SK-N-SH (cell line): Measurements from ENCODE around the gene PRR12. TPM values are rescaled to one million over a fixed set of nuclear protein-coding genes. Genes with fewer than 3 reads are reported as not detected.

Experiments used
- CTCF ChIA-PET: fragments of 300-600, 350-600 bp; formaldehyde crosslinking; extraction: SDS; loops from one replicate; lab custom pipeline; 2021; lab: Yijun Ruan, JAX
- POLR2A ChIA-PET: fragments of 350-600 bp; sonication (Branson Sonifier 250); formaldehyde crosslinking; extraction: SDS; loops from one replicate; lab custom pipeline; 2020; ENCODE audit warnings: antibody characterized with exemption, inconsistent platforms; lab: Yijun Ruan, JAX
- DNase-seq: peaks from one replicate; pipeline ENCODE4 v3.0.0; 2012
- H2AFZ ChIP-seq: fragments of 200-600 bp; sonication (generic); 2 replicates; pipeline ENCODE4 v1.8.1; 2016; ENCODE audit warnings: antibody characterized with exemption, mild to moderate bottlenecking, low read depth
- H3F3A ChIP-seq: fragments of 200-600 bp; sonication (generic); replicated peaks from 2 replicates; pipeline ENCODE3; 2016; ENCODE audit warnings: antibody characterized with exemption, mild to moderate bottlenecking; ENCODE audit not compliant: insufficient read depth
- H3K27ac ChIP-seq, 2 experiments: fragments of 200-500 bp in 1 of 2; fragments of 200-600 bp in 1 of 2; sonication (Bioruptor generic) in 1 of 2; sonication (generic), shearing (Covaris generic) in 1 of 2; 2 replicates each; pipeline versions ENCODE4 v1.5.1 to v1.6.1; 2014 to 2016; ENCODE audit warnings: low read depth in 2 of 2, inconsistent platforms in 1 of 2, low read length in 1 of 2, mild to moderate bottlenecking in 1 of 2, mixed read lengths in 1 of 2
- H3K27me3 ChIP-seq: fragments of 200-600 bp; sonication (generic), shearing (Covaris generic); 2 replicates; pipeline ENCODE4 v1.6.1; 2016; ENCODE audit warnings: mixed run types; ENCODE audit not compliant: insufficient read depth
- H3K36me3 ChIP-seq, 2 experiments: fragments of 200-500 bp in 1 of 2; fragments of 200-600 bp in 1 of 2; sonication (Bioruptor generic) in 1 of 2; sonication (generic) in 1 of 2; replicated peaks in 1 of 2; 2 replicates each; pipeline versions ENCODE3 to v1.5.1; 2014 to 2016; ENCODE audit warnings: low read length in 1 of 2, mild to moderate bottlenecking in 1 of 2; ENCODE audit not compliant: insufficient read depth in 2 of 2, control insufficient read depth in 1 of 2
- H3K4me1 ChIP-seq, 2 experiments: fragments of 200-500 bp in 1 of 2; fragments of 200-600 bp in 1 of 2; sonication (Bioruptor generic) in 1 of 2; sonication (generic), shearing (Covaris generic) in 1 of 2; 2 replicates each; pipeline versions ENCODE4 v1.5.1 to v1.6.1; 2014 to 2016; ENCODE audit warnings: low read depth in 1 of 2, low read length in 1 of 2, mixed run types in 1 of 2; ENCODE audit not compliant: insufficient read depth in 2 of 2, control insufficient read depth in 1 of 2
- H3K4me2 ChIP-seq: fragments of 200-600 bp; sonication (generic), shearing (Covaris generic); 2 replicates; pipeline ENCODE4 v1.6.1; 2017; ENCODE audit warnings: mixed run types
- H3K4me3 ChIP-seq, 2 experiments: fragments of 200-500 bp in 1 of 2; fragments of 200-600 bp in 1 of 2; sonication (Bioruptor generic) in 1 of 2; sonication (generic), shearing (Covaris generic) in 1 of 2; 2 replicates each; pipeline versions ENCODE4 v1.5.1 to v1.8.1; 2014 to 2016; ENCODE audit warnings: low read depth in 2 of 2, inconsistent platforms in 1 of 2, low read length in 1 of 2, mild to moderate bottlenecking in 1 of 2, mixed read lengths in 1 of 2, moderate library complexity in 1 of 2
- H3K79me2 ChIP-seq: fragments of 200-600 bp; sonication (generic); 2 replicates; pipeline ENCODE4 v1.8.1; 2017; ENCODE audit warnings: mild to moderate bottlenecking; ENCODE audit not compliant: insufficient read depth
- H3K9ac ChIP-seq: fragments of 200-600 bp; sonication (generic); 2 replicates; pipeline ENCODE4 v1.6.1; 2017; ENCODE audit warnings: mixed run types
- H3K9me2 ChIP-seq: fragments of 200-600 bp; sonication (generic); 2 replicates; pipeline ENCODE4 v1.6.1; 2017; ENCODE audit warnings: mixed run types
- H3K9me3 ChIP-seq: fragments of 200-600 bp; sonication (generic); 2 replicates; pipeline ENCODE4 v1.6.1; 2017; ENCODE audit warnings: mixed run types, mild to moderate bottlenecking, moderate library complexity
- H4K20me1 ChIP-seq: fragments of 200-600 bp; sonication (generic); 2 replicates; pipeline ENCODE4 v1.6.1; 2017; ENCODE audit warnings: mild to moderate bottlenecking, mixed run types; ENCODE audit not compliant: insufficient read depth
- CHD2 ChIP-seq: fragments of 150-350 bp; IDR thresholded peaks from 2 replicates; pipeline ENCODE4 v1.6.1; 2018; ENCODE audit warnings: low read length; ENCODE audit not compliant: partially characterized antibody
- ELF1 ChIP-seq: IDR thresholded peaks from 2 replicates; pipeline ENCODE4 v1.4.0; 2012
- EP300 ChIP-seq, 2 experiments: IDR thresholded peaks; 2 replicates each; pipeline versions ENCODE4 v1.4.0 to v1.6.1; 2012; ENCODE audit warnings: borderline replicate concordance in 1 of 2, low read depth in 1 of 2, low read length in 1 of 2
- EZH2phosphoT487 ChIP-seq: fragments of 200-600 bp; sonication (generic); IDR thresholded peaks from 2 replicates; pipeline ENCODE4 v1.6.1; 2017; ENCODE audit warnings: low read depth, mixed run types, mild to moderate bottlenecking, antibody characterized with exemption, moderate library complexity, borderline replicate concordance
- GATA2 ChIP-seq: sonication (generic); formaldehyde crosslinking; IDR thresholded peaks from 2 replicates; pipeline ENCODE4 v1.5.0; 2020; ENCODE audit warnings: mild to moderate bottlenecking, missing genetic modification reagents
- MAX ChIP-seq: IDR thresholded peaks from 2 replicates; pipeline ENCODE4 v1.4.0; 2012; ENCODE audit warnings: low read depth
- NFIC ChIP-seq: IDR thresholded peaks from 2 replicates; pipeline ENCODE4 v1.4.0; 2012; ENCODE audit warnings: borderline replicate concordance
- PBX3 ChIP-seq: IDR thresholded peaks from 2 replicates; pipeline ENCODE4; 2012
- POLR2AphosphoS5 ChIP-seq: IDR thresholded peaks from 2 replicates; pipeline ENCODE4 v1.6.1; 2012; ENCODE audit warnings: low read depth, low read length
- RAD21 ChIP-seq: IDR thresholded peaks from 2 replicates; pipeline ENCODE4 v1.6.1; 2012; ENCODE audit warnings: mild to moderate bottlenecking, low read length
- RCOR1 ChIP-seq: fragments of 150-350 bp; IDR thresholded peaks from 2 replicates; pipeline ENCODE4 v1.6.1; 2017; ENCODE audit warnings: antibody characterized with exemption, low read length
- REST ChIP-seq: IDR thresholded peaks from 2 replicates; pipeline ENCODE4 v1.6.1; 2012; ENCODE audit warnings: mild to moderate bottlenecking, low read depth, low read length, moderate library complexity
- RFX5 ChIP-seq: IDR thresholded peaks from 2 replicates; pipeline ENCODE4 v1.6.1; 2012; ENCODE audit warnings: mild to moderate bottlenecking, improper control_type of control experiment, low read length
- RXRA ChIP-seq: IDR thresholded peaks from 2 replicates; pipeline ENCODE4 v1.4.0; 2012; ENCODE audit warnings: low read depth, mild to moderate bottlenecking, borderline replicate concordance
- SMC3 ChIP-seq: IDR thresholded peaks from 2 replicates; pipeline ENCODE4 v1.6.1; 2012; ENCODE audit warnings: low read depth, low read length, improper control_type of control experiment
- TAF1 ChIP-seq: IDR thresholded peaks from 2 replicates; pipeline ENCODE4 v1.6.1; 2012; ENCODE audit warnings: low read depth, mild to moderate bottlenecking, low read length, moderate library complexity, borderline replicate concordance
- TCF12 ChIP-seq: IDR thresholded peaks from 2 replicates; pipeline ENCODE4 v1.4.0; 2012
- USF1 ChIP-seq: IDR thresholded peaks from 2 replicates; pipeline ENCODE4 v1.4.0; 2012; ENCODE audit warnings: low read depth, borderline replicate concordance
- USF2 ChIP-seq: fragments of 150-350 bp; IDR thresholded peaks from 2 replicates; pipeline ENCODE4 v1.6.1; 2017; ENCODE audit warnings: antibody characterized with exemption, low read length, low read depth, borderline replicate concordance
- ZBTB33 ChIP-seq: IDR thresholded peaks from 2 replicates; pipeline ENCODE4 v1.4.0; 2012; ENCODE audit warnings: low read depth, borderline replicate concordance
- WGBS: methylation state at CpG from one replicate; pipeline ENCODE4 v1.1.6; 2017; ENCODE audit warnings: low lambda C conversion rate; 5-methylcytosine and 5-hydroxymethylcytosine counted together
- polyA plus RNA-seq, 3 experiments: library from polyadenylated mRNA; depleted of rRNA; stranded (reverse); fragments of >200 nt; gene quantifications; 2 replicates each; pipeline ENCODE4 v1.2.3, GENCODE V29; 2012

The PRR12 gene
- polyA plus RNA-seq, 1 of the 3 experiments (the other 2 are of a cell fraction), result 1.7 TPM

- Histone ChIP-seq H2AFZ (no peak overlapping the region), H3K4me1 (peaks cover 0 to 9% of the 10 kb centered on the region in 2 experiments; a peak in 1 of 4 replicates), H3K27me3 (no peaks in the 10 kb centered on the region), H3K9ac (no peak overlapping the region), H3K4me3 (no peak overlapping the region), H3K9me3 (no peaks in the 10 kb centered on the region), H3F3A (peaks cover 16% of the 10 kb centered on the region), H4K20me1 (peaks cover 2% of the 10 kb centered on the region), H3K4me2 (no peak overlapping the region), H3K79me2 (peaks cover 7% of the 10 kb centered on the region), H3K36me3 (no peaks in the 10 kb centered on the region), H3K9me2 (no peaks in the 10 kb centered on the region), H3K27ac (no peak overlapping the region)
- TF ChIP-seq CHD2, result no peak
- TF ChIP-seq POLR2AphosphoS5, result no peak
- no peak for TF ChIP-seq RAD21
- TF ChIP-seq TAF1, result no peak
- TF ChIP-seq PBX3, result no peak
- TF ChIP-seq MAX, result no peak
- no peak for TF ChIP-seq RFX5
- TF ChIP-seq SMC3, result no peak
- TF ChIP-seq NFIC, result no peak
- TF ChIP-seq REST, result no peak
- TF ChIP-seq USF2, result no peak
- TF ChIP-seq RCOR1, result no peak
- no peak for TF ChIP-seq USF1
- no peak for TF ChIP-seq TCF12
- no peak for TF ChIP-seq GATA2 (CRISPR knock-in tag)
- no peak for TF ChIP-seq ZBTB33
- no peak for TF ChIP-seq EP300 (IDR thresholded peaks at IDR 0.05; ENCODE audit: borderline replicate concordance in 1 of 2, low read depth in 1 of 2, low read length in 1 of 2)
- no peak for TF ChIP-seq EZH2phosphoT487
- TF ChIP-seq RXRA, result no peak
- TF ChIP-seq ELF1, result no peak
- DNase-seq, result no peak
- ChIA-PET CTCF (interaction anchor here (1.3 to 1.8 kb wide), 2 partner anchors 17 to 85 kb away, joined by 5 to 6 read pairs; no protein-coding TSS in a partner anchor), POLR2A (no interaction called here)
- WGBS, result 80% methylated on average over 8 of the region's 8 CpGs
Measured at GRCh38 chr19:49587227-49587626, 3.8 kb upstream of the PRR12 start.
